A549 (cell line): ENCODE results near the gene MICOS13. TPM values are rescaled to one million over a fixed set of nuclear protein-coding genes. Genes with fewer than 3 reads are reported as not detected.

Experiments
- ATAC-seq, 2 experiments: fragments of 200-7000 bp in 1 of 2; fragments of >200 bp in 1 of 2; cut with Nextera tagmentation in 1 of 2; cut with Tn5 transposase in 1 of 2; 3 replicates each; pipeline versions ENCODE4 v1.8.0 to v1.9.1; 2018 to 2020; ENCODE audit warnings: mild to moderate bottlenecking in 1 of 2, moderate library complexity in 1 of 2
- CTCF ChIA-PET: fragments of 300-600 bp; sonication (Branson Sonifier 250); formaldehyde crosslinking; extraction: SDS; loops from one replicate; lab custom pipeline; 2021; ENCODE audit warnings: antibody characterized with exemption, inconsistent platforms; lab: Yijun Ruan, JAX
- POLR2A ChIA-PET: fragments of 350-600 bp; formaldehyde crosslinking; extraction: SDS; loops from one replicate; lab custom pipeline; 2021; ENCODE audit warnings: antibody characterized with exemption, inconsistent platforms; lab: Yijun Ruan, JAX
- DNase-seq, 2 experiments: peaks; one replicate each; pipeline versions ENCODE4 v3.0.0 to v3.0.0-alpha.2; 2011 to 2016; ENCODE audit warnings: low read depth in 1 of 2, low spot score in 1 of 2
- FAIRE-seq: peaks from 2 replicates; lab custom pipeline; 2011; peaks lifted over from hg19 to GRCh38; lab: Jason Lieb, UNC
- H3K27ac ChIP-seq, 2 experiments: fragments of >200 bp; sonication (Bioruptor Twin); formaldehyde crosslinking; 3 replicates each; pipeline ENCODE4 v1.5.1; 2016 to 2017
- H3K4me1 ChIP-seq: fragments of >200 bp; sonication (Bioruptor Twin); formaldehyde crosslinking; 3 replicates; pipeline ENCODE4 v1.6.1; 2016
- H3K4me2 ChIP-seq: fragments of >200 bp; sonication (Bioruptor Twin); formaldehyde crosslinking; 3 replicates; pipeline ENCODE4 v1.6.1; 2016
- H3K4me3 ChIP-seq: fragments of >200 bp; sonication (Bioruptor Twin); formaldehyde crosslinking; 3 replicates; pipeline ENCODE4 v1.5.1; 2016
- H3K9me3 ChIP-seq: fragments of >200 bp; sonication (Bioruptor Twin); formaldehyde crosslinking; 3 replicates; pipeline ENCODE4 v1.6.1; 2016
- CBX2 ChIP-seq: fragments of 200-600 bp; sonication (generic); IDR thresholded peaks from 2 replicates; pipeline ENCODE4 v1.6.1; 2016; ENCODE audit warnings: low read depth, mild to moderate bottlenecking, borderline replicate concordance
- CBX8 ChIP-seq: fragments of 200-600 bp; sonication (generic); IDR thresholded peaks from 2 replicates; pipeline ENCODE4 v1.6.1; 2016
- CHD2 ChIP-seq: fragments of 150-350 bp; IDR thresholded peaks from 2 replicates; pipeline ENCODE4 v1.6.1; 2014; ENCODE audit warnings: low read length; ENCODE audit not compliant: partially characterized antibody
- CHD4 ChIP-seq: fragments of 200-600 bp; sonication (generic); IDR thresholded peaks from 2 replicates; pipeline ENCODE4 v1.6.1; 2016; ENCODE audit warnings: antibody characterized with exemption, mild to moderate bottlenecking, borderline replicate concordance
- ESRRA ChIP-seq: fragments of 150-350 bp; IDR thresholded peaks from 2 replicates; pipeline ENCODE4 v1.6.1; 2014; ENCODE audit warnings: mild to moderate bottlenecking, low read length, borderline replicate concordance
- HEYL ChIP-seq: fragments of 250-450 bp; sonication (Bioruptor Pico); IDR thresholded peaks from 2 replicates; pipeline ENCODE4 v1.8.0; 2021; ENCODE audit warnings: mild to moderate bottlenecking, moderate library complexity
- HOXB5 ChIP-seq: fragments of 250-450 bp; sonication (Bioruptor Pico); IDR thresholded peaks from 2 replicates; pipeline ENCODE4 v1.5.0; 2020; ENCODE audit warnings: mild to moderate bottlenecking, moderate library complexity
- JUN ChIP-seq, 2 experiments: fragments of >200 bp; sonication (Bioruptor Twin); formaldehyde crosslinking; IDR thresholded peaks; 2 replicates in 1 of 2; 3 replicates in 1 of 2; pipeline ENCODE4 v1.6.1; 2016 to 2017
- JUNB ChIP-seq: fragments of >200 bp; sonication (Bioruptor Twin); formaldehyde crosslinking; IDR thresholded peaks from 2 replicates; pipeline ENCODE4 v1.6.1; 2016
- MAFK ChIP-seq: fragments of 450-650 bp; IDR thresholded peaks from 2 replicates; pipeline ENCODE4 v1.6.1; 2014; ENCODE audit not compliant: partially characterized antibody
- NFE2L2 ChIP-seq: fragments of 150-350 bp; conservative IDR thresholded peaks from 2 replicates; pipeline ENCODE4 v1.6.1; 2014; ENCODE audit warnings: low read length
- PHF8 ChIP-seq: fragments of 200-600 bp; sonication (generic); IDR thresholded peaks from 2 replicates; pipeline ENCODE4 v1.6.1; 2016; ENCODE audit warnings: low read depth, mild to moderate bottlenecking, antibody characterized with exemption, moderate library complexity, borderline replicate concordance
- RFX5 ChIP-seq: fragments of 450-650 bp; IDR thresholded peaks from 2 replicates; pipeline ENCODE4 v1.7.1; 2014; ENCODE audit warnings: antibody characterized with exemption, mild to moderate bottlenecking, moderate library complexity
- RNF2 ChIP-seq: fragments of 200-600 bp; sonication (generic); IDR thresholded peaks from 2 replicates; pipeline ENCODE4 v1.6.1; 2016; ENCODE audit warnings: low read depth, mild to moderate bottlenecking, antibody characterized with exemption, moderate library complexity, borderline replicate concordance
- SREBF2 ChIP-seq: fragments of 450-650 bp; IDR thresholded peaks from 2 replicates; pipeline ENCODE4 v1.6.1; 2014; ENCODE audit warnings: mild to moderate bottlenecking, moderate library complexity
- ZNF302 ChIP-seq: fragments of 250-450 bp; sonication (Bioruptor Pico); IDR thresholded peaks from 2 replicates; pipeline ENCODE4 v1.9.0; 2021; ENCODE audit warnings: inconsistent platforms, mild to moderate bottlenecking, moderate library complexity
- WGBS: methylation state at CpG from one replicate; pipeline ENCODE4 v1.1.6; 2017; ENCODE audit errors: missing lambda C conversion rate; 5-methylcytosine and 5-hydroxymethylcytosine counted together
- polyA plus RNA-seq, 4 experiments: library from polyadenylated mRNA; depleted of rRNA in 3 of 4; stranded (reverse); fragments of >200 nt; fragmentation: RNase III in 1 of 4; extraction: RNeasy Plus Mini Kit Qiagen cat#74134 plus additional on column Dnase treatment in 1 of 4; gene quantifications; 2 replicates in 3 of 4; 3 replicates in 1 of 4; pipeline ENCODE4 v1.2.3, GENCODE V29; 2011 to 2017
- TF ChIP-seq, protein P1 (sequence below): fragments of 150-350 bp; IDR thresholded peaks from 2 replicates; pipeline ENCODE4 v1.6.1; 2014; ENCODE audit warnings: low read depth, mild to moderate bottlenecking, low read length
- TF ChIP-seq, protein P2 (sequence below): fragments of >200 bp; sonication (Bioruptor Twin); formaldehyde crosslinking; IDR thresholded peaks from 3 replicates; pipeline ENCODE4 v1.5.1; 2016
- TF ChIP-seq, protein P3 (sequence below): fragments of >200 bp; sonication (Bioruptor Twin); formaldehyde crosslinking; IDR thresholded peaks from 2 replicates; pipeline ENCODE4 v1.6.1; 2016

MICOS13 gene
- polyA plus RNA-seq, 2 of the 4 experiments (the other 2 are of a cell fraction): 20.5 to 48.8 TPM

DNA sequence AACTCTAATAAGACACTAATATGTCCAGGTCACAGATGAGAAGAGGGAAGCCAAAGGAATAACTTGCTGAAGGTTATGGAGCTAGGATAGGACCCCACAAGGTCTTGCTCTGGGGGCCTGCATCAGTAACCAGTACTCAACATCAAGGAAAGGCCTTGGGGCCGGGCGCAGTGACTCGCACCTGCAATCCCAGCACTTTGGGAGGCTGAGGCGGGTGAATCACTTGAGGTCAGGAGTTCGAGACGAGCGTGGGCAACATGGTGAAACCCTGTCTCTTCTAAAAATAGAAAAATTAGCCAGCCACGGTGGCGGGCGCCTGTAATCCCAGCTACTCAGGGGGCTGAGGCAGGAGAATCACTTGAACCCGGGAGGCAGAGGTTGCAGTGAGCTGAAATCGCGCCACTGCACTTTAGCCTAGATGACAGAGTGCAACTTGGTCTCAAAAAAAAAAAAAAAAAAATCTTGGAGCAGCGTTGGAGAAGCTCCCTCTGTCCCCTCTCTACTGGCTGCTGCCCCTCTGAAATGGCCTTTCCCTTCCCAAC, 37.8 kb upstream of the MICOS13 start:
- POLR2A ChIA-PET: interaction anchor here (1.0 to 3.7 kb wide), 4 partner anchors 13 to 73 kb away, joined by 3 to 45 read pairs (median 4); partner anchors contain the start of genes DUS3L and RPL36
- WGBS: 43% methylated on average over 14 of the region's 14 CpGs
- no peak for FAIRE-seq

DNA sequence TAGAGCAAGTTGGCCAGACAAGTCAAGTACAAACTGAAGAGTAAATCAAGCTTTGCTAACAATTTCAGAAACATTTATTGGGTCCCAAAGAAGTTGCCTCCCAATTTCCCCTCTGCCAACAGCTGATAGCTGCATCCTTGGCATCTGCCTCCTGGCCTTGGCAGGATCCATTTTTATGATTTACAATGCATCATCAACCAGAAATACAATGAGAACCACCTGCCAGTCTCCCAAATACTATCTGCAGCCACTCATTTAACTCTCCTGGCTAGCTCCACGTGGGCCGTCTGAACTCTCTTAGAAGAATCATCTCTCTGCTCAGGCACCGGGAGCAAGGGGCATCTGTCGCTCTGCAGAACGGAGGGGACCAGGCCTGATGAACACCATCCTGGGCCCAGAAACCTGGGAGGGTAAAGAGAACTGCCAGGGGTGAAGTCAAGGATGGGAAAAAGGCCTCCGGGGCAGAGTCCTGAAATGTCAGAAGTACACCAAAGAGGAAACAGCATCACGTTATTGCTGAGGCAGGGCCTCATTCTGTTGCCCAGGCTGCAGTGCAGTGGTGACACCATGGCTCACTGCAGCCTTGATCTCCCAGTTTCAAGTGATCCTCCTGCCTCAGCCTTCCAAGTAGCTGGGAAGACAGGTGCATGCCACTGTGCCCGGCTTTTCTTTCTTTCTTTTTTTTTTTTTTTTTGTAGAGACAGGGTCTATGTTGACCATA, 37.1 kb upstream of the MICOS13 start:
- DNase-seq (no peak), FAIRE-seq (no peak), ATAC-seq (no peak)
- WGBS: 86% methylated on average over 8 of the region's 8 CpGs
- TF ChIP-seq SREBF2: no peak
- TF ChIP-seq MAFK: no peak
- TF ChIP-seq RFX5: no peak
- TF ChIP-seq HEYL (CRISPR knock-in tag): no peak
- TF ChIP-seq, protein P1, sequence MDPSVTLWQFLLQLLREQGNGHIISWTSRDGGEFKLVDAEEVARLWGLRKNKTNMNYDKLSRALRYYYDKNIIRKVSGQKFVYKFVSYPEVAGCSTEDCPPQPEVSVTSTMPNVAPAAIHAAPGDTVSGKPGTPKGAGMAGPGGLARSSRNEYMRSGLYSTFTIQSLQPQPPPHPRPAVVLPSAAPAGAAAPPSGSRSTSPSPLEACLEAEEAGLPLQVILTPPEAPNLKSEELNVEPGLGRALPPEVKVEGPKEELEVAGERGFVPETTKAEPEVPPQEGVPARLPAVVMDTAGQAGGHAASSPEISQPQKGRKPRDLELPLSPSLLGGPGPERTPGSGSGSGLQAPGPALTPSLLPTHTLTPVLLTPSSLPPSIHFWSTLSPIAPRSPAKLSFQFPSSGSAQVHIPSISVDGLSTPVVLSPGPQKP: no peak
- no peak for TF ChIP-seq HOXB5 (CRISPR knock-in tag)
- no peak for TF ChIP-seq RNF2
- TF ChIP-seq PHF8: no peak
- no peak for TF ChIP-seq JUNB
- TF ChIP-seq JUN (IDR thresholded peaks at IDR 0.05): no peak
- ChIA-PET CTCF (interaction anchor here (1.8 kb wide), 1 partner anchor 30 kb away, joined by 8 read pairs; no protein-coding TSS in a partner anchor), POLR2A (interaction anchor here (1.3 to 3.7 kb wide), 2 partner anchors 27 to 73 kb away, joined by 3 to 45 read pairs; partner anchors contain the start of genes DUS3L and RPL36)
- Histone ChIP-seq H3K9me3 (no peaks in the 10 kb centered on the region), H3K27ac (peak overlapping the region; percentile 97 to 100; a peak in 5 of 6 replicates), H3K4me2 (peak overlapping the region; percentile 92), H3K4me3 (peak overlapping the region; percentile 100; the same call in 2 of the 3 replicates), H3K4me1 (peaks cover 11% of the 10 kb centered on the region; the same call in 2 of the 3 replicates)

More for the DNA sequence above, 37.8 kb upstream of the MICOS13 start:
- peak overlapping the region; percentile 92 for H3K4me2 ChIP-seq
- H3K4me1 ChIP-seq: peaks cover 11% of the 10 kb centered on the region; the same call in 2 of the 3 replicates
- TF ChIP-seq ZNF302 (CRISPR knock-in tag) (no peak), CBX2 (no peak), RNF2 (no peak), CBX8 (no peak), ESRRA (no peak), RFX5 (no peak), SREBF2 (no peak), CHD2 (no peak), JUNB (no peak), NFE2L2 (no peak), CHD4 (no peak)
- TF ChIP-seq, protein P2, sequence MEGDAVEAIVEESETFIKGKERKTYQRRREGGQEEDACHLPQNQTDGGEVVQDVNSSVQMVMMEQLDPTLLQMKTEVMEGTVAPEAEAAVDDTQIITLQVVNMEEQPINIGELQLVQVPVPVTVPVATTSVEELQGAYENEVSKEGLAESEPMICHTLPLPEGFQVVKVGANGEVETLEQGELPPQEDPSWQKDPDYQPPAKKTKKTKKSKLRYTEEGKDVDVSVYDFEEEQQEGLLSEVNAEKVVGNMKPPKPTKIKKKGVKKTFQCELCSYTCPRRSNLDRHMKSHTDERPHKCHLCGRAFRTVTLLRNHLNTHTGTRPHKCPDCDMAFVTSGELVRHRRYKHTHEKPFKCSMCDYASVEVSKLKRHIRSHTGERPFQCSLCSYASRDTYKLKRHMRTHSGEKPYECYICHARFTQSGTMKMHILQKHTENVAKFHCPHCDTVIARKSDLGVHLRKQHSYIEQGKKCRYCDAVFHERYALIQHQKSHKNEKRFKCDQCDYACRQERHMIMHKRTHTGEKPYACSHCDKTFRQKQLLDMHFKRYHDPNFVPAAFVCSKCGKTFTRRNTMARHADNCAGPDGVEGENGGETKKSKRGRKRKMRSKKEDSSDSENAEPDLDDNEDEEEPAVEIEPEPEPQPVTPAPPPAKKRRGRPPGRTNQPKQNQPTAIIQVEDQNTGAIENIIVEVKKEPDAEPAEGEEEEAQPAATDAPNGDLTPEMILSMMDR: no peak
- TF ChIP-seq, protein P3, sequence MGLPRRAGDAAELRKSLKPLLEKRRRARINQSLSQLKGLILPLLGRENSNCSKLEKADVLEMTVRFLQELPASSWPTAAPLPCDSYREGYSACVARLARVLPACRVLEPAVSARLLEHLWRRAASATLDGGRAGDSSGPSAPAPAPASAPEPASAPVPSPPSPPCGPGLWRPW: no peak
- H3K27ac ChIP-seq: peak overlapping the region; percentile 97 to 100
- ATAC-seq (no peak), DNase-seq (no peak)
- peak overlapping the region; percentile 100 for H3K4me3 ChIP-seq
- CTCF ChIA-PET: interaction anchor here (0.6 to 1.8 kb wide), 4 partner anchors 14 to 31 kb away, joined by 3 to 8 read pairs (median 4); no protein-coding TSS in a partner anchor
- H3K9me3 ChIP-seq: no peaks in the 10 kb centered on the region
